GM19395 (cell line): Measurements from ENCODE around the gene GJA3.

ENCODE experiments used
- ATAC-seq: cut with Tn5 transposase; IDR thresholded peaks from one replicate; pipeline ENCODE4 v1.9.1; 2021; ENCODE audit warnings: mild to moderate bottlenecking, moderate library complexity; ENCODE audit not compliant: unreplicated experiment

The GJA3 gene

GRCh38 chr13:20160306-20161274 is at the start of gene GJA3:
Gene GJA3 (minus strand): TSS chr13:20161052. CDS start chr13:20143288, 17,764 bp downstream.
- peak; percentile 61 for ATAC-seq

DNA sequence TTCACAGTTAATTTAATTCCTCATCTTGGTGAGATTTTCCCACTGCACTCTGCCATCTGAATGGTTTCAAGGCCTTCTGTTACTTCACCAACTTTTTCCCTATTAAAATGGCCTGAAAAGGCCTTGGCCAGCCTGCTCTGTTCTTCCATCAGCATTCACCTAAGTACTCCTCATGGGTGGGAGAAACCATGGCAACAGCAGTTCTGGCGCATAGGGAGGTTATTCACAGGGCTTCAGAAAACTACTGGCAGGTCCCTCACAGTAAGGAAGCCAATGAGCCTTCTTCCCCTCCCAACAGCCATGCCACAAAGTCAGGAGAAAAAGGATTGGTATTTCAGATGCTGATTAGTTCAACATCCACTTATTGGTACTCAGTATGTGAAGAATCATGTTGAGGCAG is 49.1 kb upstream of the GJA3 start:
- no peak for ATAC-seq

DNA sequence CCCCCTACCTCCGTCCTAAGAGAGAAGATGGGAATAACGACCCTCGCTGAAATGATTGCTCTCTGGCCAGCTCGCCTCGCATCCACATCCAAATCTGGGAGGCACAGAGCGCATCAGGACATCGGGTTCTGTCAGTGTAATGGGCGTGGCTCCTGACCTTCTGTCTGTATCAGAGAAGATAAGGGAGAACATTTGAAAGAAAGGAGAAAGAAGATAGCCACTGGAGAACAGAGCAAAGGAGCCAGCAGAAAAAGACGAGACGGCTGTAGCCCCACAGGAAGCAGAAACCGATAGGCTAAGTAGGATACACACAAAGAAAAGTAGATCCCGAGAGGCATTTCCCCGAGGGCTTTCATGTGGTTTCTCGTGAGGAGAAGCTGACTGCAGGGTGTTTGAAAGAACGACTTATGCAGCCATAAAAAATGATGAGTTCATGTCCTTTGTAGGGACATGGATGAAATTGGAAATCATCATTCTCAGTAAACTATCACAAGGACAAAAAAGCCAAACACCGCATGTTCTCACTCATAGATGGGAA is 45.9 kb upstream of the GJA3 start:
- ATAC-seq: no peak

- no peak for ATAC-seq
Observed at GRCh38 chr13:20206065-20206697, 45.3 kb upstream of the GJA3 start.

- ATAC-seq: no peak
Observed at GRCh38 chr13:20198781-20199180, 37.9 kb upstream of the GJA3 start.

GRCh38 chr13:20197361-20197834 is 36.5 kb upstream of the GJA3 start:
- ATAC-seq: no peak

DNA sequence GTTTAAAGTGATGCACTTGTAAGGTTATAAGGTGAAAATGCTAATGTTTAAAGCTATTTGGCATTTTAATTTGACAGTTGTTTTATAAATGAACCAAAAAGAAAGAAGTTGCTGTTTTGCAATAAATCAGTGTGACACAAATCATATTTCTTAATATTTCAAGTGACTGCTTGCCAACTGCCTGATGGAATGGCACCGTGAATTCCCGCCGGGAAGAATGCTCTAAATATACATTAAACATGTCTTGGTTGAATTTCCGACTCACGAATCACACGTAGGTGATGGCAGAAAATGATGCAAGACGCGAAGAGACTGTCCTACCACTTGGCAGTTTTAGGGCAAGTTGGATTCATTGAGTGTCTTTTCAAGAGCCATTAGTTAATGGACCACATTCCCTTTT is 34.9 kb upstream of the GJA3 start:
- no peak for ATAC-seq

DNA sequence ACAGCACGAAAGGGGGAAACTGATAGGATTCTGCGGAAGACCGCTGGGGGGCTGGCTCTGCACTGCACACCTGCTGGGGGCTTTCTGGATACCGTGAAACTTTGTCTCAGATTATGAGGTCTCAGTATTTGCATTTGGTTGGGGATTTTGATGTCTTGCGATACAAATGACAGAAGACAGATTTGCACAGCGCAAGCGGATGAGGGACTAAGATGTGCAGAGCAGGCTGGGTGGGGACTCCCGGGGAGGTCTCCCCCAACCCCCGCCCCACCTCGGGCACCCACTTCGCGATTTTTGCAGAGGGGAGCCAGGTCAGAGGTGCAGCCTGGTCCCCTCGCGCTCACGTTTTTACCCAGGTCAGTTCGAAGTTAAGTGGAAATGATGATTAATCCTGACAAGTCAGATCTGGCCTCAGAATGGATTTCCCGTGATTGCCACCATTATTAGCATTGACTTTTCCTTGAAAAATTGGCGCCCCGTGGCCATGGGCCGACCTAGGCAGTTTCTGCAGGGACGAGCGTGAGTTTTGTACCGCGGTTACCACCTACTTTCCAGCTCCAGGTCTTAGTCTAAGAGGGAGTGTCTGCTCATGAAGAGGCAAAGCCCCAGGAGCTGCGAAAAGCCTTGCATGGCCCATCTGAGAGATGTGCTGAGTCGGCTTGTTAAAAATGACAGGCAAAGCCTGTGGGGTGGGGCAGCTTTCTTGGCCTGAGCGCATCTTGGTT is 33.2 kb upstream of the GJA3 start:
- ATAC-seq: no peak

DNA sequence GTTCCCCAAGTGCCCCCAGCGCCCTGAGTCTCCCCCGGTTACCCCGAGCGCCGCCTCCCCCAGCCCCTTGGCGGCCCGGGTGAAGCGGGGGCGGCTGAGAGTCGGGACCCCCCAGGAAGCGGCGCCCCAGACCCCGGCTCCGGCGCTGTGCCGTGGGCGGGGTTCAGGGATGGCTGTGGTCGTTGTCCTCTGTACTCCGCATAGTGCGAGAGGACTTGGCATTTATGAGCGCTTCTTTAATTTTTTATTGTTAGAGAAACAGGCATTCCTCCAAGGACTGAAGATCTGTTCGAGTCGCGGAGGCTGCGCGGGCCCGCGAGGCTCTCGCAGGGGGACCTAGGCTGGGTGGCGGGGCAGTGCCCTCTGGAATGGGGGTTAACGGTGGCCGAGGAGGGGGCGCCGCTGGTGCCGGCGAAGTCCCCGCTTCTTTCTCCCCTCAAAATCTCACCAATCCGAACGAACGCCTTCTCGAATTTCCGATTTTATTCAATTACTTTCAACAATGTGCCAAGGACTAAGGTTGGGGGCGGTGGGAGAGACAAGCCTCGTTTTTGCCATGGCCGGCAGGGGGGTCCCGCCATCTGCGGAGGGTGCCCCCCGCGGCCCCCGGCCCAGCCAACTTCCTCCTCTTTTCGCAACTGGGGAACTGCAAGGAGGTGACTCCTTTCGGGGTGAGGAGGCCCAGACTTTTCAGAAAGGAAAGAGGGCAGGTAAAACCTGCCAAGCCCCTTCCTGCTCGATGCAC is 32.5 kb upstream of the GJA3 start:
- ATAC-seq: no peak

DNA sequence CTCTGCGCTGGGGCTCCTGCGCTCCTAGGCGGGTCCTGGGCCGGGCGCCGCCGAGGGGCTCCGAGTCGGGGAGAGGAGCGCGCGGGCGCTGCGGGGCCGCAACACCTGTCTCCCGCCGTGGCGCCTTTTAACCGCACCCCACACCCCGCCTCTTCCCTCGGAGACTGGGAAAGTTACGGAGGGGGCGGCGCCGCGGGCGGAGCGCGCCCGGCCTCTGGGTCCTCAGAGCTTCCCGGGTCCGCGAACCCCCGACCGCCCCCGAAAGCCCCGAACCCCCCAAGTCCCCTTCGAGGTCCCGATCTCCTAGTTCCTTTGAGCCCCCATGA is 31.9 kb upstream of the GJA3 start, which contains the start of gene GJB2:
Gene GJB2, minus strand, starts transcription at position 103 of the 326 bp plus-strand sequence. CDS start 3,357 bp downstream, outside the sequence.
- no peak for ATAC-seq

- no peak for ATAC-seq
Observed at GRCh38 chr13:20192158-20192835, 31.4 kb upstream of the GJA3 start.

DNA sequence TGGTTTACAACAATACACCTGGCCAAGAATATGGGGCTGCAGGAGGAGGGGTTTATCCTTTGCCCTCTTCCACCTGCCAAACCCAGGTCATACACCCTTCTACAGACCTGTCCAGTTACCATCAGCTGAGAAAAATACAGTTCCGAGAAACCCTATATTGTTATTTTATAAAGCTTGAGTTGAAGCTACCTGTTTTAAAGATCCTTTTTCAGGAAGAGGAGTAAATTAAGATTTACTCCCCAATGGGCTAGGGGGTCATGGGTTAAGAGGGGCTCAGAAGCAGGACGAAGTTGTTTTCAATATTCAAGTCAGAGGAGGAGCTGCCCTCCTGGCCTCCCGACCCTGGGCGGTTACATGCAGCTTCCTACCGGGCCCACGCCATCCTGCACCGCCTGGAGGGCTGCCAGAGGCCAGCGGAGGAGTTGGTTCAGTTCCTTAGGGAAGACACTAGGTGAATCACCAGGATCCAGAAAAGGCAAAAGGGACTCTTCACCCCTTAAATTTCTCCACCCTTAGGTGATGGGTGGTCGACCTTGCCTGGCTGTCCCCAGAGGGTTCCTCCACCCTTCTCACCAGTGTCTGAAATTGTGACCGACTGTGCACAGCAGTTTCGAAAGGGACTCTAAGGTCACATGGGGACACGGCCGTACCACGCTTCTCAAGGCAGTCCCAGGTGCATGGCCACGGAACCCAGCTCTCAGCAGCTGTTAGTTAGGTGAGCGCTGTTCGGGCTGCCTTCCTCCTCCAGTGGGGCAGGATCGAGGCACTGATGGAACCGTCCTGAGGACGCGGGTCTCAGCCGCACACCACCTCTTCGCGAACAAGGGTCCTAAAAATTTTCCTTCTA is 30.7 kb upstream of the GJA3 start:
- no peak for ATAC-seq

- no peak for ATAC-seq
Observed at GRCh38 chr13:20190481-20191310, 29.8 kb upstream of the GJA3 start.

DNA sequence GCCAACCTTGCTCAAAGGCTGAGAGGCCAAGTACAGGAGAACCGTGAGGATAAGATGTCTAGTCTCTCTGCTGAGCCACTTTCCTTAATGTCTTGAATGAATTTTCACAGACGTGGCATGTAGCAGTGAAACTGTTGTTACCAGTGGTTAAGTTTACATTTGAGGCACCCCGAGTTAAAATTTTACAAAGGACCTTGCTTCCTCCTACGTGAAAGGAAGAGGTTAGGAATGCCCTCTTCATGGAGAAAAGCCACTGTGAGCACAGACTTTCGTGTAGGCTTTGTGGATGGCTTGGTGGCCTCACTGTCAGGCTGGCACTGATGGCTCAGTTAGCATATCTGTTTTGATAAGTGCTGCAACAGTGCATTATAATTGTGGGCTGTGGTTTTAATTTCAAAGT is 29.2 kb upstream of the GJA3 start:
- no peak for ATAC-seq

DNA sequence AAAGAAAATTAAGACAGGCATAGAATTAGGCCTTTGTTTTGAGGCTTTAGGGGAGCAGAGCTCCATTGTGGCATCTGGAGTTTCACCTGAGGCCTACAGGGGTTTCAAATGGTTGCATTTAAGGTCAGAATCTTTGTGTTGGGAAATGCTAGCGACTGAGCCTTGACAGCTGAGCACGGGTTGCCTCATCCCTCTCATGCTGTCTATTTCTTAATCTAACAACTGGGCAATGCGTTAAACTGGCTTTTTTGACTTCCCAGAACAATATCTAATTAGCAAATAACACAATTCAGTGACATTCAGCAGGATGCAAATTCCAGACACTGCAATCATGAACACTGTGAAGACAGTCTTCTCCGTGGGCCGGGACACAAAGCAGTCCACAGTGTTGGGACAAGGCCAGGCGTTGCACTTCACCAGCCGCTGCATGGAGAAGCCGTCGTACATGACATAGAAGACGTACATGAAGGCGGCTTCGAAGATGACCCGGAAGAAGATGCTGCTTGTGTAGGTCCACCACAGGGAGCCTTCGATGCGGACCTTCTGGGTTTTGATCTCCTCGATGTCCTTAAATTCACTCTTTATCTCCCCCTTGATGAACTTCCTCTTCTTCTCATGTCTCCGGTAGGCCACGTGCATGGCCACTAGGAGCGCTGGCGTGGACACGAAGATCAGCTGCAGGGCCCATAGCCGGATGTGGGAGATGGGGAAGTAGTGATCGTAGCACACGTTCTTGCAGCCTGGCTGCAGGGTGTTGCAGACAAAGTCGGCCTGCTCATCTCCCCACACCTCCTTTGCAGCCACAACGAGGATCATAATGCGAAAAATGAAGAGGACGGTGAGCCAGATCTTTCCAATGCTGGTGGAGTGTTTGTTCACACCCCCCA is 28.1 kb upstream of the GJA3 start:
- no peak for ATAC-seq

DNA sequence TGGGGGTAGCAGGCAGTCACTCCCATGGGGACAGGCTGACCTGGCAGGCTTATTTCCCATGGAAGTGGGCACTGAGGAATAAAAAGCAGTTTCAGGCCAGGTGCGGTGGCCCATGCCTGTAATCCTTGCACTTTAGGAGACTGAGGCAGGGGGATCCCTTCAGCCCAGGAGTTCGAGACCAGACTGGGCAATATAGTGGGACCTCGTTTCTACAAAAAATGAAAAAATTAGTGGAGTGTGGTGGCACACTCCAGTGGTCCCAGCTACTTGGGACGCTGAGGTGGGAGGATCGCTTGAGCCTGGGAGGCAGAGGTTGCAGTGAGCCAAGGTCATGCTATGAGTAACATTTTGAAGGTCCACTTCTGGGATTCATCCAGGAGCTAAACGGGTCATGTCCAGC is 25.9 kb upstream of the GJA3 start:
- no peak for ATAC-seq
